ENCODE results near the gene GET3.

GRCh38 chr19:12692960-12693359 is 44.3 kb upstream of the GET3 start:
- TF ChIP-seq CTCF (conservative IDR thresholded peaks at IDR 0.05) (no peak), ZFX (IDR thresholded peaks at IDR 0.05) (no peak)

Data from C4-2B (cell line).